ENCODE data around the gene KCNG1.

DNA sequence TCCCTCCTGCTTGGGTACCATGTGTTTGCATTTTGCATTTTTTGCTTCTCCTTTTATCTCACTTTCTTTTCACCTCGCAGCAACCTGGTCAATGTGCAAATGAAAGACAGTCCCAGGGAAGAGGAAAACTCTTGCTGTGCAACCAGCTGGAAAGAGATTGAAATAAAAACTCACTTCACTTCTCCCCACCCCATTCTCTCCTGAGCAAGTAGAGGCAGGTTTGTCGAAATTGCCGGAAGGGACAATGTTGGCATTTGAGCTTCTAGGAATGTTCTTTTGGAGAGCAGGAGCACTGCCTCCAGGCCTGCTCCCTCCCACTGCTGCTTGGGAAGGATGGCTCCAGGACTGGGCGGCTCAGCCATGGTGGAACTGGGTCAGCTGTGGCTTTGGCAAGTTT lies 30.6 kb downstream of the KCNG1 start:
- TF ChIP-seq EZH2 (IDR thresholded peaks at IDR 0.05; ENCODE audit: borderline replicate concordance, insufficient read depth, low read length, poor library complexity, severe bottlenecking) (no peak), POLR2AphosphoS5 (IDR thresholded peaks at IDR 0.05) (no peak), EP300 (conservative IDR thresholded peaks at IDR 0.05; ENCODE audit: poor library complexity, severe bottlenecking) (no peak)
- TF ChIP-seq, protein P1, sequence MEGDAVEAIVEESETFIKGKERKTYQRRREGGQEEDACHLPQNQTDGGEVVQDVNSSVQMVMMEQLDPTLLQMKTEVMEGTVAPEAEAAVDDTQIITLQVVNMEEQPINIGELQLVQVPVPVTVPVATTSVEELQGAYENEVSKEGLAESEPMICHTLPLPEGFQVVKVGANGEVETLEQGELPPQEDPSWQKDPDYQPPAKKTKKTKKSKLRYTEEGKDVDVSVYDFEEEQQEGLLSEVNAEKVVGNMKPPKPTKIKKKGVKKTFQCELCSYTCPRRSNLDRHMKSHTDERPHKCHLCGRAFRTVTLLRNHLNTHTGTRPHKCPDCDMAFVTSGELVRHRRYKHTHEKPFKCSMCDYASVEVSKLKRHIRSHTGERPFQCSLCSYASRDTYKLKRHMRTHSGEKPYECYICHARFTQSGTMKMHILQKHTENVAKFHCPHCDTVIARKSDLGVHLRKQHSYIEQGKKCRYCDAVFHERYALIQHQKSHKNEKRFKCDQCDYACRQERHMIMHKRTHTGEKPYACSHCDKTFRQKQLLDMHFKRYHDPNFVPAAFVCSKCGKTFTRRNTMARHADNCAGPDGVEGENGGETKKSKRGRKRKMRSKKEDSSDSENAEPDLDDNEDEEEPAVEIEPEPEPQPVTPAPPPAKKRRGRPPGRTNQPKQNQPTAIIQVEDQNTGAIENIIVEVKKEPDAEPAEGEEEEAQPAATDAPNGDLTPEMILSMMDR (IDR thresholded peaks at IDR 0.05; ENCODE audit: poor library complexity, severe bottlenecking) = no peak

Data from neural cell (in vitro differentiated cells).